K562 (cell line): ENCODE results near the gene ART1. TPM values are rescaled to one million over a fixed set of nuclear protein-coding genes. Genes with fewer than 3 reads are reported as not detected.

Experiments used
- ATAC-seq: fragments of 200-7000 bp; cut with Tn5 transposase; 3 replicates; pipeline ENCODE4 v1.9.1; 2020; ENCODE audit warnings: moderate library complexity
- BruUV-seq: library from RNA; stranded (reverse); fragments of 400-500 nt; replicated peaks from 2 replicates; lab custom pipeline; 2021; lab: Mats Ljungman, UMichigan
- CTCF ChIA-PET: fragments of 300-600 bp; formaldehyde crosslinking; extraction: SDS; loops from one replicate; lab custom pipeline; 2021; ENCODE audit warnings: low intra/inter-chr PET ratio; lab: Yijun Ruan, JAX
- POLR2A ChIA-PET: fragments of 300-600, 350-650 bp; sonication (Branson Sonifier 250); formaldehyde crosslinking; extraction: SDS; loops from one replicate; lab custom pipeline; 2021; ENCODE audit warnings: antibody characterized with exemption, inconsistent platforms; lab: Yijun Ruan, JAX
- DNase-seq, 4 experiments: peaks; one replicate each; pipeline versions ENCODE4 v3.0.0 to v3.0.0-alpha.2; 2011 to 2018; ENCODE audit warnings: low spot score in 3 of 4, mixed read lengths in 3 of 4; ENCODE audit errors: extremely low read depth in 1 of 4
- FAIRE-seq: peaks from 2 replicates; lab custom pipeline; 2011; peaks lifted over from hg19 to GRCh38; lab: Jason Lieb, UNC
- H2AFZ ChIP-seq: 2 replicates; pipeline ENCODE4 v1.6.0; 2011; ENCODE audit warnings: low read depth, low read length, control low read depth, inconsistent platforms
- H3K27ac ChIP-seq: fragments of 200-600 bp; 3 replicates; pipeline ENCODE4 v1.8.0; 2011; ENCODE audit warnings: low read depth, mild to moderate bottlenecking, control low read depth, inconsistent platforms, low read length, moderate library complexity, mixed read lengths; ENCODE audit errors: extremely low read depth
- H3K27me3 ChIP-seq, 2 experiments: fragments of 300-600 bp in 1 of 2; 2 replicates in 1 of 2; 3 replicates in 1 of 2; pipeline versions ENCODE4 v1.6.0 to v1.8.0; 2011; ENCODE audit warnings: inconsistent platforms in 2 of 2, low read length in 2 of 2, mild to moderate bottlenecking in 1 of 2, mixed read lengths in 1 of 2, moderate library complexity in 1 of 2; ENCODE audit not compliant: control insufficient read depth in 2 of 2, insufficient read depth in 2 of 2
- H3K36me3 ChIP-seq: fragments of 300-600 bp; 3 replicates; pipeline ENCODE4 v1.8.0; 2011; ENCODE audit warnings: mild to moderate bottlenecking, low read length, inconsistent platforms; ENCODE audit not compliant: control insufficient read depth, insufficient read depth
- H3K4me1 ChIP-seq, 2 experiments: fragments of 200-600 bp in 1 of 2; replicated peaks in 1 of 2; 2 replicates in 1 of 2; 3 replicates in 1 of 2; pipeline versions ENCODE4 v1.5.1 to v1.8.0; 2011; ENCODE audit warnings: inconsistent platforms in 2 of 2, low read length in 2 of 2, mild to moderate bottlenecking in 1 of 2, mixed read lengths in 1 of 2, moderate library complexity in 1 of 2; ENCODE audit not compliant: control insufficient read depth in 2 of 2, insufficient read depth in 2 of 2
- H3K4me2 ChIP-seq: 2 replicates; pipeline ENCODE4 v1.6.1; 2011; ENCODE audit warnings: low read length, control low read depth, inconsistent platforms, mixed read lengths; ENCODE audit not compliant: insufficient read depth
- H3K4me3 ChIP-seq: fragments of 200-600 bp; sonication (generic), shearing (Covaris generic); 2 replicates; pipeline ENCODE4 v1.5.1; 2016; ENCODE audit warnings: control low read depth, inconsistent platforms
- H3K79me2 ChIP-seq: fragments of 200-600 bp; 3 replicates; pipeline ENCODE4 v1.8.0; 2011; ENCODE audit warnings: low read length, inconsistent platforms; ENCODE audit not compliant: control insufficient read depth, insufficient read depth
- H3K9ac ChIP-seq, 2 experiments: 2 replicates each; pipeline versions ENCODE4 v1.6.0 to v1.6.1; 2011; ENCODE audit warnings: low read depth in 2 of 2, low read length in 2 of 2, control low read depth in 1 of 2, inconsistent platforms in 1 of 2, mild to moderate bottlenecking in 1 of 2, mixed read lengths in 1 of 2; ENCODE audit not compliant: insufficient read depth in 1 of 2
- H3K9me1 ChIP-seq: one replicate; pipeline ENCODE4 v1.6.0; 2011; ENCODE audit warnings: inconsistent platforms, mild to moderate bottlenecking, low read length, moderate library complexity; ENCODE audit not compliant: control insufficient read depth, insufficient read depth
- H3K9me3 ChIP-seq: replicated peaks from 2 replicates; pipeline ENCODE4 v1.5.1; 2011; ENCODE audit warnings: low read depth, low read length, inconsistent platforms; ENCODE audit not compliant: control insufficient read depth, insufficient read depth
- H4K20me1 ChIP-seq: replicated peaks from 2 replicates; pipeline ENCODE4 v1.6.1; 2011; ENCODE audit warnings: low read length, inconsistent platforms, mixed read lengths; ENCODE audit not compliant: control insufficient read depth, insufficient read depth
- EP300 ChIP-seq: IDR thresholded peaks from 2 replicates; pipeline ENCODE4 v1.6.1; 2012; ENCODE audit warnings: low read length, improper control_type of control experiment
- PTTG1 ChIP-seq: fragments of 450-650 bp; IDR thresholded peaks from 2 replicates; pipeline ENCODE4 v1.6.1; 2016; ENCODE audit warnings: low read depth, mild to moderate bottlenecking, missing genetic modification characterization, missing compliant biosample characterization
- WGBS: fragments of 100-300 bp; shearing (Covaris generic); methylation state at CpG from one replicate; pipeline ENCODE4 v1.1.6; 2016; ENCODE audit warnings: low coverage, mixed read lengths; ENCODE audit not compliant: insufficient coverage; ENCODE audit errors: missing lambda C conversion rate; 5-methylcytosine and 5-hydroxymethylcytosine counted together
- in situ Hi-C: fragments of 300-500 bp; cut with MboI; formaldehyde crosslinking; loops from 4 replicates; pipeline ENCODE4 v1.15.0; 2018; ENCODE audit warnings: inconsistent platforms, mixed read lengths
- intact Hi-C: fragments of 100-400 bp; cut with micrococcal nuclease; formaldehyde crosslinking; loops from 2 replicates; pipeline ENCODE4 v1.14.2; 2022
- polyA plus RNA-seq, 8 experiments: library from polyadenylated mRNA; depleted of rRNA in 4 of 8; stranded (reverse) in 5 of 8; unstranded in 3 of 8; fragments of >200 nt; fragmentation: Nextera tagmentation in 2 of 8; fragmentation: Illumina TruSeq in 1 of 8; extraction: Ambion mirVana in 2 of 8; extraction: Trizol in 1 of 8; gene quantifications; 2 replicates each; pipeline versions ENCODE4 v1.2.1 to v1.2.3, GENCODE V29; 2011 to 2014; ENCODE audit warnings: inconsistent platforms in 1 of 8, missing spikeins in 1 of 8
- total RNA-seq, 7 experiments: library from RNA; depleted of rRNA in 6 of 7; stranded (reverse); fragments of >200 nt in 6 of 7; fragmentation: Illumina TruSeq in 2 of 7; extraction: Trizol in 2 of 7; gene quantifications; 2 replicates each; pipeline versions ENCODE4 v1.2.1 to v1.2.3, GENCODE V29; 2011 to 2021; ENCODE audit warnings: low replicate concordance in 1 of 7
- TF ChIP-seq, protein P1 (sequence below), 3 experiments: IDR thresholded peaks in 2 of 3; conservative IDR thresholded peaks in 1 of 3; 2 replicates each; pipeline ENCODE4 v1.5.1; 2011 to 2012; ENCODE audit warnings: low read length in 3 of 3, mild to moderate bottlenecking in 3 of 3, control low read depth in 2 of 3, improper control_type of control experiment in 1 of 3, inconsistent platforms in 1 of 3, low read depth in 1 of 3, mixed read lengths in 1 of 3, moderate library complexity in 1 of 3; ENCODE audit not compliant: insufficient read depth in 2 of 3

The ART1 gene
- total and polyA plus RNA-seq, 9 of the 15 experiments (the other 6 are each of a cell fraction or from before 2014, with no cell fraction given): not detected

DNA sequence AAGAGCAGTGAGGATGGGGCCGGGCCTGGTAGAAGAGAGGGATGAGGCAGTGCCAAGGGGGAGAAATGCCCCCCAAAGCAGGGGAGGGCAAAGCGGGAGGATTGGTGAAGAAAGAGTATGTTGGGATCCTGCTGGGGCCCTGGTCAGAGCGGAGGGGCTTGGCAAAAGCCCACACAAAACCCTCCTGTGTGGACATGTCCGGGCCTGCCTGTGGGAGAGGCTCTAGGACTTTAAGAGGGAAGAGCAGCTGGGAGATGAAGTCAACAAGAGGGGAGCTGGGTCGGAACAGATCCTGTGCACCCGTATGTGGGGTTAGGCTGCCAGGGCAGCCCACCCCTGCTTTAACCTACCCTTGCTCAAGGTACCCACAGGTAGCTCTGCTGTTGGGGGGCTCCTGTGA lies 28.9 kb upstream of the ART1 start:
- no peaks in the 10 kb centered on the region for H4K20me1 ChIP-seq
- no peak overlapping the region for H3K4me2 ChIP-seq
- WGBS: 22% methylated on average over 6 of the region's 6 CpGs
- no peak for ATAC-seq
- DNase-seq: no peak
- CTCF ChIA-PET: no interaction called here
- no peak overlapping the region for H3K4me3 ChIP-seq
- no peak overlapping the region for H2AFZ ChIP-seq
- TF ChIP-seq, protein P1, sequence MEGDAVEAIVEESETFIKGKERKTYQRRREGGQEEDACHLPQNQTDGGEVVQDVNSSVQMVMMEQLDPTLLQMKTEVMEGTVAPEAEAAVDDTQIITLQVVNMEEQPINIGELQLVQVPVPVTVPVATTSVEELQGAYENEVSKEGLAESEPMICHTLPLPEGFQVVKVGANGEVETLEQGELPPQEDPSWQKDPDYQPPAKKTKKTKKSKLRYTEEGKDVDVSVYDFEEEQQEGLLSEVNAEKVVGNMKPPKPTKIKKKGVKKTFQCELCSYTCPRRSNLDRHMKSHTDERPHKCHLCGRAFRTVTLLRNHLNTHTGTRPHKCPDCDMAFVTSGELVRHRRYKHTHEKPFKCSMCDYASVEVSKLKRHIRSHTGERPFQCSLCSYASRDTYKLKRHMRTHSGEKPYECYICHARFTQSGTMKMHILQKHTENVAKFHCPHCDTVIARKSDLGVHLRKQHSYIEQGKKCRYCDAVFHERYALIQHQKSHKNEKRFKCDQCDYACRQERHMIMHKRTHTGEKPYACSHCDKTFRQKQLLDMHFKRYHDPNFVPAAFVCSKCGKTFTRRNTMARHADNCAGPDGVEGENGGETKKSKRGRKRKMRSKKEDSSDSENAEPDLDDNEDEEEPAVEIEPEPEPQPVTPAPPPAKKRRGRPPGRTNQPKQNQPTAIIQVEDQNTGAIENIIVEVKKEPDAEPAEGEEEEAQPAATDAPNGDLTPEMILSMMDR (IDR thresholded peaks at IDR 0.05 in 2 of 3, conservative IDR thresholded peaks at IDR 0.05 in 1 of 3; ENCODE audit: insufficient read depth in 2 of 3, low read depth in 1 of 3, low read length in 3 of 3): 0 out of 6 replicates have a peak, but pooled peaks of 1 of the 3 experiments have one; percentile 6
- no peak for TF ChIP-seq PTTG1 (tag)
- no peak for TF ChIP-seq EP300
- TF ChIP-seq, all 486 proteins: peak for 1
- H3K9ac ChIP-seq: no peak overlapping the region
- peaks cover 9 to 13% of the 10 kb centered on the region in 2 experiments for H3K4me1 ChIP-seq
- FAIRE-seq: no peak
- peaks cover 0 to 5% of the 10 kb centered on the region in 2 experiments; a peak in 1 of 5 replicates for H3K27me3 ChIP-seq
- no TSS peak for BruUV-seq
- H3K27ac ChIP-seq: no peak overlapping the region
- H3K79me2 ChIP-seq: no peaks in the 10 kb centered on the region
- intact Hi-C loops: no loop called here
- H3K9me1 ChIP-seq: no peaks in the 10 kb centered on the region
- in situ Hi-C loops: no loop called here
- no peaks in the 10 kb centered on the region for H3K36me3 ChIP-seq
- no peaks in the 10 kb centered on the region; the same call in 1 of the 2 replicates for H3K9me3 ChIP-seq
- POLR2A ChIA-PET: no interaction called here
